A549 (cell line): ENCODE results near the gene EPHB1.

Experiments
- CTCF ChIP-seq: fragments of >200 bp; sonication (Bioruptor Twin); formaldehyde crosslinking; IDR thresholded peaks from 3 replicates; pipeline ENCODE4 v1.5.1; 2016
- ELK1 ChIP-seq: fragments of 150-350 bp; IDR thresholded peaks from 2 replicates; pipeline ENCODE4 v1.6.1; 2014; ENCODE audit warnings: low read depth, mild to moderate bottlenecking, low read length
- EP300 ChIP-seq, 2 experiments: fragments of >200 bp; sonication (Bioruptor Twin); formaldehyde crosslinking; IDR thresholded peaks; 2 replicates in 1 of 2; 3 replicates in 1 of 2; pipeline ENCODE4 v1.6.1; 2016 to 2017
- JUNB ChIP-seq: fragments of >200 bp; sonication (Bioruptor Twin); formaldehyde crosslinking; IDR thresholded peaks from 2 replicates; pipeline ENCODE4 v1.6.1; 2016
- MAFK ChIP-seq: fragments of 450-650 bp; IDR thresholded peaks from 2 replicates; pipeline ENCODE4 v1.6.1; 2014; ENCODE audit not compliant: partially characterized antibody
- MAX ChIP-seq: IDR thresholded peaks from 2 replicates; pipeline ENCODE4 v1.6.1; 2012
- POLR2A ChIP-seq: IDR thresholded peaks from 2 replicates; pipeline ENCODE4 v1.6.1; 2012; ENCODE audit warnings: mild to moderate bottlenecking, low read length
- RCOR1 ChIP-seq: fragments of 150-350 bp; IDR thresholded peaks from 2 replicates; pipeline ENCODE4 v1.6.1; 2014; ENCODE audit warnings: antibody characterized with exemption, low read length, low read depth
- TF ChIP-seq, protein P1 (sequence below): IDR thresholded peaks from 2 replicates; pipeline ENCODE4 v1.6.1; 2012
- TF ChIP-seq, protein P2 (sequence below): fragments of 450-650 bp; IDR thresholded peaks from 2 replicates; pipeline ENCODE4 v1.6.1; 2014; ENCODE audit warnings: antibody characterized with exemption

DNA sequence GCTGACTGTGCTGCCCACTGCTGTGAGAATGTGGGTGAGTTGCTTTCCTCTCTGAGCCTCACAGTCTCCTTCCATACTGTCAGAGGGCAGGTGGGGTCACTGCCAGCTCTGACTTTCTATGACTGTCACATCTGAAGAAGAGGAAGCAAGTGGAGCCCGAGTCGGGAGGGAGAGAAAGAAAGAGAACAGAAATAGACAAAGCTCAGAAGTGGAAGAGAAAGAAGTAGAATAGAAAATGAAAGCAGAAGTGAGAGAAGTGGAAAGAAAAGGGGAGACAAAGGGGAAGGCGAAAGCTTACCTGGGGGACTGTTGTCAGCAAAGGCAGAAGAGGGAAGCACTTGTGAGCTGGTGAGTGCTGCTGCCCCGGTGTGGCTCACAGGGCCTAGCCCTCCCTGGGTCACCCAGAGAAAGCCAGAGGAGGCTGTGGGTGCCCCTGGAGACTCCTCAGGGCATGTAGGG is 57.9 kb downstream of the EPHB1 start:
- TF ChIP-seq CTCF (no peak), MAFK (no peak), ELK1 (no peak), EP300 (IDR thresholded peaks at IDR 0.05) (no peak), RCOR1 (no peak), MAX (no peak), POLR2A (no peak), JUNB (no peak)
- TF ChIP-seq, protein P1, sequence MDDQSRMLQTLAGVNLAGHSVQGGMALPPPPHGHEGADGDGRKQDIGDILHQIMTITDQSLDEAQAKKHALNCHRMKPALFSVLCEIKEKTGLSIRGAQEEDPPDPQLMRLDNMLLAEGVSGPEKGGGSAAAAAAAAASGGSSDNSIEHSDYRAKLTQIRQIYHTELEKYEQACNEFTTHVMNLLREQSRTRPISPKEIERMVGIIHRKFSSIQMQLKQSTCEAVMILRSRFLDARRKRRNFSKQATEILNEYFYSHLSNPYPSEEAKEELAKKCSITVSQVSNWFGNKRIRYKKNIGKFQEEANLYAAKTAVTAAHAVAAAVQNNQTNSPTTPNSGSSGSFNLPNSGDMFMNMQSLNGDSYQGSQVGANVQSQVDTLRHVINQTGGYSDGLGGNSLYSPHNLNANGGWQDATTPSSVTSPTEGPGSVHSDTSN = no peak
- TF ChIP-seq, protein P2, sequence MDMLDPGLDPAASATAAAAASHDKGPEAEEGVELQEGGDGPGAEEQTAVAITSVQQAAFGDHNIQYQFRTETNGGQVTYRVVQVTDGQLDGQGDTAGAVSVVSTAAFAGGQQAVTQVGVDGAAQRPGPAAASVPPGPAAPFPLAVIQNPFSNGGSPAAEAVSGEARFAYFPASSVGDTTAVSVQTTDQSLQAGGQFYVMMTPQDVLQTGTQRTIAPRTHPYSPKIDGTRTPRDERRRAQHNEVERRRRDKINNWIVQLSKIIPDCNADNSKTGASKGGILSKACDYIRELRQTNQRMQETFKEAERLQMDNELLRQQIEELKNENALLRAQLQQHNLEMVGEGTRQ = no peak
